ENCODE data around the gene CHIA. TPM values are rescaled to one million over a fixed set of nuclear protein-coding genes. Genes with fewer than 3 reads are reported as not detected.

The CHIA gene
- total RNA-seq, 2 donors from 2014 or later = not detected

DNA sequence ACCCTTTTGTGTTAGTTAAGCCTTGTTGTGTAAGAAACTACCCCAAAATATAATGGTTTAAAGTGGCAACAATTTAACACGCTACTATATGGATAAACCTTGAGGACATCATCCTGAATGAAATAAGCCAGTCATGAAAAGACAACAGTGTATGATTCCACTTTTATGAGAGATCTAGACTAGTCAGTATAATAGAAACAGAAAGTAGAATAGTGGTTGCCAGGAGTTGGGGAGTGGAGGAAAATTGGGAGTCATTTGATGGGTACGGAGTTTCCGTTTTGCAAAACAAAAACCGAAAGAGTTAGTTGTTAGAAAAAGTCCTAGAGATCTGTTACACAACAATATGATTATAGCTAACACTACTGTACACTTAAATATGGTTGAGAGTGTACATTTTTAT lies 16.0 kb upstream of the CHIA start:
- H3K27ac Mint-ChIP-seq = peak overlapping the region; percentile 77
- peaks cover 15% of the 10 kb centered on the region for H3K27me3 Mint-ChIP-seq
- ATAC-seq (replicated peaks) = peak; percentile 84
- H3K36me3 Mint-ChIP-seq (ENCODE audit: low read depth) = no peaks in the 10 kb centered on the region
- H3K4me1 Mint-ChIP-seq = peaks cover 30% of the 10 kb centered on the region
- H3K9me3 Mint-ChIP-seq = peaks cover 5% of the 10 kb centered on the region
- H3K4me3 Mint-ChIP-seq = peak overlapping the region; percentile 53

- Mint-ChIP-seq H3K36me3 (ENCODE audit: low read depth) (no peaks in the 10 kb centered on the region), H3K4me3 (peak overlapping the region; percentile 53), H3K27ac (peak overlapping the region; percentile 77), H3K27me3 (peaks cover 11% of the 10 kb centered on the region), H3K9me3 (peaks cover 5% of the 10 kb centered on the region), H3K4me1 (peaks cover 30% of the 10 kb centered on the region)
- ATAC-seq (replicated peaks) = peak; percentile 85
These were observed 15.6 kb upstream of the CHIA start for GRCh38 chr1:111275079-111275478.

GRCh38 chr1:111275780-111276433 lies 14.7 kb upstream of the CHIA start:
- Mint-ChIP-seq H3K27me3 (peaks cover 9% of the 10 kb centered on the region), H3K9me3 (peaks cover 5% of the 10 kb centered on the region), H3K27ac (peak overlapping the region; percentile 77), H3K4me3 (peak overlapping the region; percentile 53), H3K36me3 (ENCODE audit: low read depth) (no peaks in the 10 kb centered on the region), H3K4me1 (peaks cover 30% of the 10 kb centered on the region)
- ATAC-seq (replicated peaks) = peak; percentile 41

DNA sequence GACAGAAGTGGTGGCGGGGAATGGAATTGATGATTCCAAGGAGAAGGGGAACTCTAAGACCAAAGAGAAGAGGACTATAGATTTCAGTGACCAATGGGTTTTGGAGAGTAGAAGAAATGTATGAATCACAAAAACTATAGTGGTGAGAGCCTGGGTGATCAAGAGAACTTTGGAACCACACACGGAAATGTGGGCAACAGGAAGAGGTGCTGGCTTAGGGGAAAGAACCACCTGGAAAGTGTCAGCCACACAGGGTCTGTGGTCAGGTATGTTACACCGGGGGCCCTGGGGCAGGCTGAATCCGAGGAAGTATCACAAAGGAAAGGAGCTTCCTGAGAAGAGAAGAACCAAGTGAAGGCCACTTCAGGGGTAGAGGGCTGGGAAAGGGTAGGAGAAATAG lies 11.5 kb upstream of the CHIA start:
- peaks cover 5% of the 10 kb centered on the region for H3K9me3 Mint-ChIP-seq
- no peaks in the 10 kb centered on the region for H3K36me3 Mint-ChIP-seq (ENCODE audit: low read depth)
- ATAC-seq (replicated peaks) = peak; percentile 8
- peaks cover 30% of the 10 kb centered on the region for H3K4me1 Mint-ChIP-seq
- peak overlapping the region; percentile 8 for H3K27ac Mint-ChIP-seq
- H3K27me3 Mint-ChIP-seq = no peaks in the 10 kb centered on the region
- H3K4me3 Mint-ChIP-seq = no peak overlapping the region

DNA sequence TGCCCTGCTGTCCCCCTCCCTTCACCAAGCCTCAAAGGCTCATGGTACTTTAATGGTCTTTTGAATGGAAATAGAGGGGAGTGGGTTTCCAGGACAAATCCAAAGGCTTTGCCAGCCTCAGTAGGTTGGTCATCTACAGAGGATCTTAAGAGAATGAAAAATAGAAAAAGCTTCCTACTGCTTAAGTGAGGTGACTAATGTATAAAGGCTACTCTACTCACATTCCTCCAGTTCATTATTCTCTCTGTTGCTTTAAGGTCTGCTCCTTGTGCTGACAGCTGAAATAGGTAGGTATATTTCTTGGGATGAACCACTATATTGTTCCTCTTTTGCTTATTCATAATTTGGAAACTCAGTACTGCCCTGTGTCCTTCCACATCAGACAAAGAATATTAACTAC lies 10.4 kb upstream of the CHIA start:
- Mint-ChIP-seq H3K4me3 (no peak overlapping the region), H3K27me3 (no peaks in the 10 kb centered on the region), H3K4me1 (peaks cover 22% of the 10 kb centered on the region), H3K36me3 (ENCODE audit: low read depth) (no peaks in the 10 kb centered on the region), H3K27ac (no peak overlapping the region), H3K9me3 (peaks cover 5% of the 10 kb centered on the region)
- no peak for ATAC-seq (replicated peaks)

- no peak for ATAC-seq (replicated peaks)
- H3K4me3 Mint-ChIP-seq = no peak overlapping the region
These were observed 9.2 kb upstream of the CHIA start for GRCh38 chr1:111281411-111281810.

DNA sequence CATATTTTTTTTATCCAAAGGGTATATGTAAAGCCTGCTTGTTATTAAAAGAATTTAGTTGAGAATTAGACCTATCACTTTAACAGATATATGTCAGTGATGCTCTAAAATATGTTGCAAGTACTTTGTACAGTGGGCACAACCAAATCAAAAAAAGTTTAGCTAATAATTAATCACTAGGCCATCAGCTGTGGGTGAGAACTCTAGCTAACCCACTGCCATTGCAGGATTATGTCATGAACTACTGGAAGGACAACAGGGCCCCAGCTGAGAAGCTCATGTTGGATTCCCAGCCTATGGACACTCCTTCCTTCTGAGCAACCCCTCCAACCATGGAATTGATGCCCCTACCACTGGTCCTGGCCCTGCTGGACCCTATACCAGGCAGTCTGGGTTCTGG lies 6.8 kb upstream of the CHIA start:
- Mint-ChIP-seq H3K27ac (no peak overlapping the region), H3K4me3 (no peak overlapping the region), H3K36me3 (ENCODE audit: low read depth) (no peaks in the 10 kb centered on the region), H3K4me1 (peaks cover 6% of the 10 kb centered on the region), H3K9me3 (peaks cover 3% of the 10 kb centered on the region), H3K27me3 (no peaks in the 10 kb centered on the region)
- ATAC-seq (replicated peaks) = no peak

More at GRCh38 chr1:111281411-111281810, 9.2 kb upstream of the CHIA start:
- Mint-ChIP-seq H3K4me1 (peaks cover 12% of the 10 kb centered on the region), H3K27ac (no peak overlapping the region), H3K36me3 (ENCODE audit: low read depth) (no peaks in the 10 kb centered on the region), H3K27me3 (no peaks in the 10 kb centered on the region), H3K9me3 (peaks cover 5% of the 10 kb centered on the region)

DNA sequence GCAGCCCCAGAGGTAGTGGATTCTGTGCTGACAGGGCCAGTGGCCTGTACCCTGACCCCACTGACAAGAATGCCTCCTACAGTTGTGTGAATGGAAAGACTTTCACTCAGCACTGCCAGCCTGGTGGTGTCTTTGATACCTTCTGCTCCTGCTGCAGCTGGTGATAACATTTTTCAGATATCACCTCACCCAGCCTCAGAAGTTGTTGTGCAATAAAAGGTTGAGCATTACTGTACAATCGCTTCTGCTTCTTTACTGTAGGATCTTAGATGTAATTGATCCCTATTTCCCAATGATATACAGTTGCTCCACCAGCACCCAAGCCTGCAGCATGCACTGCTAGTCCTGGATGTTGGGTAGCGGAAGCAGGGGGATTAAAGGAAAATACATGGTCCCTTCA lies 4.8 kb upstream of the CHIA start:
- H3K4me1 Mint-ChIP-seq = no peaks in the 10 kb centered on the region
- H3K4me3 Mint-ChIP-seq = no peak overlapping the region
- H3K9me3 Mint-ChIP-seq = no peaks in the 10 kb centered on the region
- no peaks in the 10 kb centered on the region for H3K27me3 Mint-ChIP-seq
- no peaks in the 10 kb centered on the region for H3K36me3 Mint-ChIP-seq (ENCODE audit: low read depth)
- no peak overlapping the region for H3K27ac Mint-ChIP-seq
- ATAC-seq (replicated peaks) = no peak

GRCh38 chr1:111286912-111287311 lies 3.7 kb upstream of the CHIA start:
- Mint-ChIP-seq H3K9me3 (no peaks in the 10 kb centered on the region), H3K27me3 (no peaks in the 10 kb centered on the region), H3K4me3 (no peak overlapping the region), H3K36me3 (ENCODE audit: low read depth) (no peaks in the 10 kb centered on the region), H3K27ac (no peak overlapping the region), H3K4me1 (no peaks in the 10 kb centered on the region)
- ATAC-seq (replicated peaks) = no peak

DNA sequence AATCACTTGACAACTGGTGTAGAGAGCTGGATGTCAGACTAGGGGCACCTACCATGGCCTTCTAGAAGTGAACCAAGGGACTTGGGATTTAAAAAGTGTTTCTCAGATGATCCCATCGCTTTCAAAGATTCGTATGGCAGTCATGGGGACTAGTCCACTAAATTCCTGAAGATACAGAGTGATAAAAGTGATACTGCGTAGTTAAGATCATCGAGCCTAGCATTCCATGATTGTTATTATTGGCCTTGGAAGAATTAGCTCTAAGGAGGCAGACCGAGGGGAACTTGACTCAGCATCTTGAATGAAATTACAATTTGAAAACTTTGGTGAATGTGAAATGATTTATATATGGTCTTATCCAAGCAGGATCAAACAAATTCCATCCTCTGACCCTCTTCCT lies 1.3 kb upstream of the CHIA start:
- ATAC-seq (replicated peaks) = no peak

GRCh38 chr1:111290104-111290503 lies 547 bp upstream of the CHIA start:
- H3K4me3 Mint-ChIP-seq = no peak overlapping the region
- H3K27ac Mint-ChIP-seq = no peak overlapping the region
- H3K9me3 Mint-ChIP-seq = no peaks in the 10 kb centered on the region
- H3K4me1 Mint-ChIP-seq = no peaks in the 10 kb centered on the region
- no peaks in the 10 kb centered on the region for H3K27me3 Mint-ChIP-seq
- H3K36me3 Mint-ChIP-seq (ENCODE audit: low read depth) = no peaks in the 10 kb centered on the region
- no peak for ATAC-seq (replicated peaks)

More for the DNA sequence above, 1.3 kb upstream of the CHIA start:
- Mint-ChIP-seq H3K36me3 (ENCODE audit: low read depth) (no peaks in the 10 kb centered on the region), H3K4me1 (no peaks in the 10 kb centered on the region), H3K4me3 (no peak overlapping the region), H3K27me3 (no peaks in the 10 kb centered on the region), H3K27ac (no peak overlapping the region), H3K9me3 (no peaks in the 10 kb centered on the region)

DNA sequence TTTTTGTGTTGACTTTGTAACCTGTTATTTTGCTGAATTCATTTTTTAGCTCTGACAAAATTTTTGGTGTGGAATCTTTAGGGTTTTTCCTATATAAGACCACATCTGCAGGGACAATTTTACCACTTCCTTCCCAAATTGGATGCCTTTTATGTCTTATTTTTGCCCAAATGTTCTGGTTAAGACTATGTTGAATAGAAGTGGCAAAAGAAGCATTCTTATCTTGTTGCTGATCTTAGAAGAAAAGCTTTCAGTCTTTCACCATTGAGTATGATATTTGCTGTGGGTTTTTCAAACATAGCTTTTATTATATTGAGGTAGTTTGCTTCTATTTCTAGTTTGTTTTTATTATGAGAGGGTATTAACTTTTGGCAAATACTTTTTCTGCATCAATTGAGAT lies 3.7 kb downstream of the CHIA start:
- Mint-ChIP-seq H3K4me3 (no peak overlapping the region), H3K27ac (no peak overlapping the region), H3K4me1 (no peaks in the 10 kb centered on the region), H3K9me3 (peaks cover 4% of the 10 kb centered on the region), H3K36me3 (ENCODE audit: low read depth) (no peaks in the 10 kb centered on the region), H3K27me3 (no peaks in the 10 kb centered on the region)
- ATAC-seq (replicated peaks) = no peak

DNA sequence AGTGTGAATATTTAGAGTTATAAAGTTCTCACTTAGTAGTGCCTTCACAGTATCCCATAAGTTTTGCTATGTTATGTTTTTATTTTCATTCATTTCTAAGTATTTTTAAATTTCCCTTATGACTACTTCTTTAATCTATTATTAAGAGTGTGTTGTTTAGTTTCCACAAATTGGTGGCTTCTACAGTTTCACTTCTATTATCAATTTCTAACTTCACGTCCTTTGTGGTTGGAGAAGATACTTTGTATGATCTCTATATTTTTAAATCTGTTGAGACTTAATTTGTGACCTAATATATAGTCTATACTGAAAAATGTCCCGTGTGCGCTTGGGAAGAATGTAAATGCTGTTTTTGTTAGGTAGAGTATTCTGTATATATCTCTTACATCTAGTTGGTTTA lies 11.7 kb downstream of the CHIA start:
- Mint-ChIP-seq H3K9me3 (peaks cover 18% of the 10 kb centered on the region), H3K4me1 (no peaks in the 10 kb centered on the region), H3K36me3 (ENCODE audit: low read depth) (no peaks in the 10 kb centered on the region), H3K27me3 (no peaks in the 10 kb centered on the region), H3K4me3 (no peak overlapping the region), H3K27ac (no peak overlapping the region)
- no peak for ATAC-seq (replicated peaks)

DNA sequence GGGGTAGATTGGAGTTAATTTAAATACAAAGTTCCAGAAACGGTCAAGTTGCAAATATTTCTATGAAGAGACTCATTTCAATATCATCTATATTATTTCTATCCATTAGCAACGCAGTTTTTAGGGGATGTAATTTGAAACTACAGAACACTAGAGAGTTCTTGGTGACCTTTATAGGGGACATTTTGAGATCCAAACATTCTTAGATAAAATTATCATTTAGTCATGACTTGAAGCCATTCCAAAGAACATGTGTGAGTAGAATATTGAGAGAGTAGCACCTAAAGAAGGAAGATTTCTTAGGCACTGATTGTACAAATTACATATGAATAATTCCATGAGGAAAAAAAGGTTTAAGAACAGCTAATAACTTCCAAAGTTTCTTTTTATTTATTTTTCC lies 19.0 kb downstream of the CHIA start:
- ATAC-seq (replicated peaks) = no peak
- Mint-ChIP-seq H3K27me3 (no peaks in the 10 kb centered on the region), H3K27ac (no peak overlapping the region), H3K4me3 (no peak overlapping the region), H3K36me3 (ENCODE audit: low read depth) (no peaks in the 10 kb centered on the region), H3K9me3 (peaks cover 4% of the 10 kb centered on the region), H3K4me1 (no peaks in the 10 kb centered on the region)

- no peak overlapping the region for H3K4me3 Mint-ChIP-seq
- H3K36me3 Mint-ChIP-seq (ENCODE audit: low read depth) = no peaks in the 10 kb centered on the region
- H3K9me3 Mint-ChIP-seq = no peaks in the 10 kb centered on the region
- no peak for ATAC-seq (replicated peaks)
- H3K4me1 Mint-ChIP-seq = peaks cover 9% of the 10 kb centered on the region
- no peaks in the 10 kb centered on the region for H3K27me3 Mint-ChIP-seq
- no peak overlapping the region for H3K27ac Mint-ChIP-seq
These were observed 27.9 kb downstream of the CHIA start for GRCh38 chr1:111318523-111318922.
